HL-60 (cell line): Measurements from ENCODE around the gene RAD18.

ENCODE experiments used
- CTCF ChIP-seq: IDR thresholded peaks from one replicate; pipeline ENCODE4 v1.5.1; 2011; ENCODE audit warnings: low read length, control low read depth, inconsistent platforms; ENCODE audit not compliant: insufficient read depth
- GABPA ChIP-seq: IDR thresholded peaks from 2 replicates; pipeline ENCODE4 v1.6.1; 2012; ENCODE audit warnings: low read depth
- POLR2AphosphoS5 ChIP-seq: IDR thresholded peaks from 2 replicates; pipeline ENCODE4 v1.6.1; 2012; ENCODE audit warnings: low read depth
- SPI1 ChIP-seq: IDR thresholded peaks from 2 replicates; pipeline ENCODE4 v1.6.1; 2012; ENCODE audit warnings: low read depth, mild to moderate bottlenecking, borderline replicate concordance

GRCh38 chr3:8837162-8837561 lies 126.1 kb downstream of the RAD18 start:
- TF ChIP-seq CTCF = no peak
- TF ChIP-seq GABPA = no peak
- no peak for TF ChIP-seq SPI1
- TF ChIP-seq POLR2AphosphoS5 = no peak
